Neuron (in vitro differentiated cells): ENCODE data around the gene SH3RF2.

Experiments
- H2AFZ ChIP-seq: one replicate; pipeline ENCODE4 v1.6.1; 2013; ENCODE audit warnings: low read depth, mild to moderate bottlenecking, inconsistent platforms, low read length, moderate library complexity
- H3K27me3 ChIP-seq: one replicate; pipeline ENCODE4 v1.6.1; 2013; ENCODE audit warnings: low read length; ENCODE audit not compliant: insufficient read depth
- H3K36me3 ChIP-seq: one replicate; pipeline ENCODE4 v1.6.1; 2013; ENCODE audit warnings: low read length; ENCODE audit not compliant: insufficient read depth
- H3K4me1 ChIP-seq: one replicate; pipeline ENCODE4 v1.6.1; 2013; ENCODE audit warnings: low read length; ENCODE audit not compliant: insufficient read depth
- H3K4me3 ChIP-seq: 2 replicates; pipeline ENCODE4 v1.5.1; 2013; ENCODE audit warnings: mild to moderate bottlenecking, low read length, moderate library complexity
- H3K9me3 ChIP-seq: one replicate; pipeline ENCODE4 v1.6.1; 2013; ENCODE audit warnings: low read length

The SH3RF2 gene

DNA sequence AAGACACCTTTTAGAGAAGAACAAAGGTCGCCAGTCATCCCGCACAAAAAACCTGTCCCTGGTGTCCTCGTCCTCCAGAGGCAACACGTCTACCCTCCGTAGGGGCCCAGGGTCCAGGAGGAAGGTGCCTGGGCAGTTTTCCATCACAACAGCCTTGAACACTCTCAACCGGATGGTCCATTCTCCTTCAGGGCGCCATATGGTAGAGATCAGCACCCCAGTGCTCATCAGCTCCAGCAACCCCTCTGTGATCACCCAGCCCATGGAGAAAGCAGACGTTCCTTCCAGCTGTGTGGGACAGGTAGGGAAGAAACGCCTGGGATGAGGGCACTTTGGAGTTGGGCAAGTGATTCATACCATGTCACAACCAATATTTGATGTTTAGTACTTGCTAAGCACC is 77.4 kb downstream of the SH3RF2 start:
- Histone ChIP-seq H3K4me3 (no peak overlapping the region), H3K36me3 (no peaks in the 10 kb centered on the region), H2AFZ (no peak overlapping the region), H3K9me3 (no peaks in the 10 kb centered on the region), H3K4me1 (no peaks in the 10 kb centered on the region), H3K27me3 (no peaks in the 10 kb centered on the region)

DNA sequence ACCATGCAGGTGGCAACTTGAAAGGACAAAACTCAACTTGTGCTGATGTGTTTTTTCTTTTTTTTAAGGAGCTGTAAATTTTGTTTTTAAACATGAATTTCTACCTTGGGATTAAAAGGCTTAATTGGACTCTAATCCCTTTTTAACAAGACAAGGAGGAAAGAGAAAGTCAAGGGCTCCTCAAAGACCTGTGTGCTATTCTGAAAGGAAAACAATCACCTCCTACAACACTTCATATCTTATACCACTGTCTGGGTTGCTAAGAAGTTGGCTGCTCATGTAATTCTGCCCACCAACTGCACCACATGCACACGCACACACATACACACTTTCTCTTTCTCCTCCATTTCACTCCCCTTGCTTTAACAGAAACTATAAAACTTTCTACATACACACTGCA is 78.6 kb downstream of the SH3RF2 start:
- H3K9me3 ChIP-seq, result no peaks in the 10 kb centered on the region
- H3K4me1 ChIP-seq, result no peaks in the 10 kb centered on the region
- H3K27me3 ChIP-seq, result no peaks in the 10 kb centered on the region
- H3K4me3 ChIP-seq, result no peak overlapping the region
- no peak overlapping the region for H2AFZ ChIP-seq
- H3K36me3 ChIP-seq, result no peaks in the 10 kb centered on the region

DNA sequence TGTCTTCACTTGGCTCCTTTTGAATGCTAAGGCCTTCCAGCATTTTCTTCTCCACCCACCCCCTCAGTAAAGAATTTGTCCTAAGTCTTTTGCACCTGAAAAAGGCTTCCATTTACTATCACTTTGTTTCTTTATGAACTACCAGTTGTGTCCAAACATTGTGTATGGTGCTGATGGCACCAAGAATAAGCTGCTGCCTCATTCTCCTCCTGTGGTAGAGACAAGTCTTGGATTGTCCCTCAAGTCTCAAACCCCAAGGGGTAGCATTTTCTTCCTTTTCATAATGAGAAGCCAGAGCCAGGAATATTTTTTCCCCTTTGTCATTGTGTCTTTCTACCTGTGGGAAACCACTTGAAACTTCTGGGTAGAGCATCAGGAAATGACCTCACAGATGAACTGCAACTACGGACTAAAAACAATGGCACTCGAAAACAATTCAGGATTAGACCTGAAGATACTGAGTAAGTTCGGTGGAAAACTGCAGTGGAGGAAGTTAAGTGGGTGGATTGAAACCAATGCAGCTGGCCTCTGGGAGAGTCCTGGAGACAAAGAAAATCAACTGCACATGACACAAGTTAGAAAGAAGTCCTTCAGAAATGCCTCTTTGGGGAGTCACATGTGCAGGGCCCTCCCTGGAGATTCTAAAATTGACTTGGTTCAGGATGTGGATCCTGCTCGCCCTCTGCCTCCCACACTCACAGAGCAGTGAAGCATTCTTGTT is 80.5 kb downstream of the SH3RF2 start:
- no peaks in the 10 kb centered on the region for H3K27me3 ChIP-seq
- no peaks in the 10 kb centered on the region for H3K36me3 ChIP-seq
- H3K9me3 ChIP-seq, result no peaks in the 10 kb centered on the region
- no peak overlapping the region for H3K4me3 ChIP-seq
- no peaks in the 10 kb centered on the region for H3K4me1 ChIP-seq
- H2AFZ ChIP-seq, result no peak overlapping the region

DNA sequence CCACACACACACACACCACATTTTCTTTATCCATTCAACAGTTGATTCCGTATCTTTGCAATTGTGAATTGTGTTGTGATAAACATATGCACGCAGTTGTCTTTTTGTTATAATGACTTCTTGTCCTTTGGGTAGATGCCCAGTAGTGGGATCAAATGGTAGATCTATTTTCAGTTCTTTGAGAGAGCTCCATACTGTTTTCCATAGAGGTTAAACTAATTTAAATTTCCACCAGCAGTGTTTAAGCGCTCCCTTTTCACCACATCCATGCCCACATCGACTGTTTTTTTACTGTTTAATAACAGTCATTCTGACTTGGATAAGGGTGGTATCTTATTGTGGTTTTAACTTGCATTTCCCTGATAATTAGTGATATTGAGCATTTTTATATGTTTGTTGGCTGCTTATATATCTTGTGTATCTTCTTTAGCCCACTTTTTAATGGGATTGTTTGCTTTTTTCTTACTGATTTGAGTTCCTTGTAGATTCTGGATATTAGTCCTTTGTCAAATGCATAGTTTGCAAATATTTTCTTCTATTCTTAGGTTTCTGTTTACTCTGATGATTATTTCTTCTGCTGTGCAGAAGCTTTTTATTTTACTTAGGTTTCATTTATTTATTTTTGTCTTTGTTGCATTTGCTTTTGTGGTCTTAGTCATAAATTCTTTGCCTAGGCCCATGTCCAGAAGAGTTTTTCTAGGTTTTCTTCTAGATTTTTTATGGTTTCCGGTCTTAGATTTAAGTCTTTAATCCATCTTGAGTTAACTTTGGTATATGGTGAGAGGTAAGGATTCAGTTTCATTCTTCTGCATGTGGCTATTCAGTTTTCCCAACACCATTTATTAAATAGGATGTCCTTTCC is 82.4 kb downstream of the SH3RF2 start:
- Histone ChIP-seq H3K4me3 (no peak overlapping the region), H3K4me1 (no peaks in the 10 kb centered on the region), H3K36me3 (no peaks in the 10 kb centered on the region), H3K27me3 (no peaks in the 10 kb centered on the region), H2AFZ (no peak overlapping the region), H3K9me3 (no peaks in the 10 kb centered on the region)

DNA sequence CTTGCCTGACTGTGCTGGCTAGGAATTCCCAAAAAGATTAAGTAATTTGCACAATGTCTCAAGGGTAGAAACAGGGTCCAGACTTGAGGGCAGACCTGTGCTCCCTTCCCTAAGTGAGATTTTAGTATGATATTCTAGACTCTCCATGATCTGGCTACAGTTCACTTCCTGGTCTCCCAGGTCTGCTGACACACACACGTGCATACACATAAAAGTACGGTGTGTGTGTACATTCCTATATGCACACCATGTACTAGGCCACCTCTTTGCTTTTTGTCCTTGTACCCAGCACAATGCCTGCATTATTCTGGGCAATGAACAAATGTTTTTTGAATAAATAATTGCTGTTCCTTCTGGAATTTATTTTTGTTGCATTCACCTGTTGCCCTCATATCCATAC is 83.7 kb downstream of the SH3RF2 start:
- no peak overlapping the region for H3K4me3 ChIP-seq
- H3K9me3 ChIP-seq, result no peaks in the 10 kb centered on the region
- no peaks in the 10 kb centered on the region for H3K4me1 ChIP-seq
- no peak overlapping the region for H2AFZ ChIP-seq
- H3K27me3 ChIP-seq, result no peaks in the 10 kb centered on the region
- no peaks in the 10 kb centered on the region for H3K36me3 ChIP-seq

DNA sequence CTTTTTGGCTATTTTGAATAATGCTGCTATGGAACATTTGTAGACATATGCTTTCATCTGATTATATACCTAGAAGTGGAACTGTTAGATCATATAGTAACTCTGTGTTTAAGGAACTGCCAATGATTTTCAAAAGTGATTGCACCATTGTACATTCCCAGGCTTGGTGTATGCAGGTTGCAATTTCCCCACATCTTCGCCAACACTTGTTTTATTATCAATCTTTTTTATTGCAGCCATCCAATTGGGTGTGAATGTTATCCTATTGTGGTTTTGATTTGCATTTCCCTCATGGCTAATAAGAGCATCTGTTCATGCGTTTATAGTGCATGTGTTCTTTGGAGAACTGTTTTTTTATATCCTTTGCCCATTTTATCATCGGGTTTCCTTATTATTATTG is 87.7 kb downstream of the SH3RF2 start:
- Histone ChIP-seq H3K4me3 (no peak overlapping the region), H3K9me3 (no peaks in the 10 kb centered on the region), H2AFZ (no peak overlapping the region), H3K27me3 (no peaks in the 10 kb centered on the region), H3K4me1 (no peaks in the 10 kb centered on the region), H3K36me3 (no peaks in the 10 kb centered on the region)

DNA sequence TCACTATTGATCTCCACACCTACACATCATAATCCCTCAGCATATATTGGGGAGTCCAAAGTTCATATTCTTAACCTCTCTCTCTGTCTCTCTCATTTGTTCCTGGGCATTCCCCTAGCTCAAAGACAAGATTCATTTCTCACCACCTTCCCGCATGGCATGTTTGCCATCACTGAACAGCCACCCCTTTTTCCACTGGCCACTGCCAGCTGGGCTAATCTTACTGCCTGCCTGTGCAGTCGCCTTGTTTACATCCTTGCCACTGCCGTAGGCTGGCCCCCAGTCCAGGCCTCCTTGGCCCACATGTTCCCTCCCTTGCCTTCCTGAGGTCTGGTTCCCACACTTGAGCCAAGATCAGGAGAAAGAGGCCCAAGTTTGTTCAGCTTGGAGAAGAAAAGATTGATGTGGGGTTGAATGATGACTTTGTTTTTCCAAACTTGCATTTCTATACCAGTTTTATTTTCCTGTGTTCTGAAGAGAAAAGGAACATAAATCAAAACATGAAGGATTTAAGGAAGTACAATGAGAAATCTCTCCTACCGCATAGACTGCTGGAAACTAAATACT is 88.8 kb downstream of the SH3RF2 start:
- no peak overlapping the region for H3K4me3 ChIP-seq

DNA sequence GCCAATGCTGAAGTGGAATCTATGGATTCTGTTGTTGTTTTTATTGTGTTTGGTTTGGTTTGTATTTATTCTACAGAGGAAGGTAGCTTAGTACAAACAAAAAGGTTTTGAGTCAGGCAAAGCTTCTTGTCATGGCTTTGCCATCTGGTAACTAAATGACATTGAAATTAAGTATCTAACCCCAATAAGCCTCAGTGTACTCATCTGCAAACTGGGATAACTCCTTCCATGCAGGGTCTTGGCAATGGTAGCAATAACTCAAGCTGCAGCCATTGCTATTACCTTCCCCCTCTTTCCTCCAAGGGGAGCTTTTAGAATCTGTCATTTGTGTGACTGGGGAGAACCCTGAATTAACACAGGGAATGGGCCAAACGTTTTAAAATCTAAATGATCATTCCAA is 89.3 kb downstream of the SH3RF2 start:
- Histone ChIP-seq H3K9me3 (no peaks in the 10 kb centered on the region), H3K4me1 (no peaks in the 10 kb centered on the region), H3K36me3 (no peaks in the 10 kb centered on the region), H3K4me3 (no peak overlapping the region), H3K27me3 (no peaks in the 10 kb centered on the region), H2AFZ (no peak overlapping the region)

More for the DNA sequence above, 88.8 kb downstream of the SH3RF2 start:
- no peaks in the 10 kb centered on the region for H3K27me3 ChIP-seq
- no peaks in the 10 kb centered on the region for H3K36me3 ChIP-seq
- no peaks in the 10 kb centered on the region for H3K4me1 ChIP-seq
- no peak overlapping the region for H2AFZ ChIP-seq
- no peaks in the 10 kb centered on the region for H3K9me3 ChIP-seq

DNA sequence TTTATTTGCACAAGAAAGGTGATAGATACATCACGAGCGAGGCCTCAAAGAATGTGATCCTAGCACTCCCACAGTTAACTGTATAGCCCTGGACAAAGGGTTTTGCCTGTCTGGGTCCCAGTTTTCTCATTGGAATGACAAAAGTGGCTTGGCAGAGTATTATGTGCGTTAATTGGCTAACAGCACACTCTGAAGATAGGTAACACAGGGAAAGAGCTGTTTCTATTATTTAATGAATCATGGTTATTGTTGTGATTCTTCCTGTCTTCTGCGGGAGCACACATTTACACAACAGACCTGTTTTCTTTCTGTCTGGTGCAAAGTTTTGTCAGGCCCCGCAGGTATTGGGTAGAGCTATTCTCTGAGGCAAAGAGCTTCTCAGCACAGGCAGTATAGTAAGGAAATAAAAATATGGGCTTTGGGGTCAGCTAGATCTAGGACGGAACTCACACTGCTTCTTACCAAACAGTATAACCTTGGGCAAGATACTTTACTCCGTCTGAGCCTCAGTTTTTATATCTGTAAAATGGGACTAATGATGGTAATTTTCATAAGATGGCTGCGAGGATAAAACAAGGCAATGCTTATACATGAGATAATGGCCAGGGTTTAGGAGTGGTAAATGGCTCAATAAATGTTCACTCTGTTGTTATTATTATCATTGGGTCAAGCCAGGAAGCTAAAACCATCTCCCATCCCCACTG is 90.1 kb downstream of the SH3RF2 start:
- no peak overlapping the region for H3K4me3 ChIP-seq
- no peaks in the 10 kb centered on the region for H3K4me1 ChIP-seq

DNA sequence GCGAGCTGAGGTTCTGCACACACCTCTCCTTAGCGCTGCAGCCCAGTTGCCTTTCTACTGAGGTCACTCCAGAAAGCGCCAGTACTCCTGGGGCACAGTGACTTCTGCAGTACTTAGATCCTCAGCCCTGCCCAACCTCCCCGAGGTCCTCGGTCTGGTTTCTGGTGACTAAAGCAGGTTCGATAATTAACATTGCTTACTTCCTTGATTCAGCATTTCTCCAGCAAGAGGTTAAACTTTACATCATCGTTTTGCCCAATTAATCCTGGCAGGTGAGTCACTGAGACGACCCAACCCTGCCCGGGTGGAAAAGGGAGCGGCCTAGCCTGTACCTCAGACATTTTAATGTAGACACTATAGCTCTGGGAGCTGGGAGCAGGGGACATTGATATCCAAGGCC is 91.4 kb downstream of the SH3RF2 start:
- Histone ChIP-seq H3K4me1 (no peaks in the 10 kb centered on the region), H2AFZ (no peak overlapping the region), H3K27me3 (no peaks in the 10 kb centered on the region), H3K36me3 (no peaks in the 10 kb centered on the region), H3K4me3 (no peak overlapping the region), H3K9me3 (no peaks in the 10 kb centered on the region)

More for the DNA sequence above, 90.1 kb downstream of the SH3RF2 start:
- H2AFZ ChIP-seq, result no peak overlapping the region
- H3K27me3 ChIP-seq, result no peaks in the 10 kb centered on the region
- H3K9me3 ChIP-seq, result no peaks in the 10 kb centered on the region
- H3K36me3 ChIP-seq, result no peaks in the 10 kb centered on the region

DNA sequence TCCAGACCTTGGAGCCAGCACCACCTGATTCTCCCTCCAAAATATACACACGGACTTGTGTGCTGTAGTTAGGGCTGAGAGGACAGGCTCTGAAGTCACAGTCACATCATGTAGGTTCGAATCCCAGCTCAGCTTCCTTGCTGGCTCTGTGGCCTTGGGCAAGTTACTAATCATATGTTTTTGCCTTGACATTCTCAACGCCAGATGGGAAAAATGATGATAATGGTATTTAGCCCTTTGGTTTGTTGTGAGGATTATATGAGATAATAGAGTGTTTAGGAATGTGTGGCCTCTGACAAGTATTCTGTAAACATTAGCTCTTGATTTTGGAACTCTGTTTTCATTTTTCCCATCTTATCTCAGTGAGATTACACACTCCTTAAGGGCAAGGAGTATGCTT is 96.5 kb downstream of the SH3RF2 start:
- H3K9me3 ChIP-seq, result no peaks in the 10 kb centered on the region
- no peaks in the 10 kb centered on the region for H3K36me3 ChIP-seq
- no peak overlapping the region for H2AFZ ChIP-seq
- no peak overlapping the region for H3K4me3 ChIP-seq
- no peaks in the 10 kb centered on the region for H3K4me1 ChIP-seq
- H3K27me3 ChIP-seq, result no peaks in the 10 kb centered on the region

DNA sequence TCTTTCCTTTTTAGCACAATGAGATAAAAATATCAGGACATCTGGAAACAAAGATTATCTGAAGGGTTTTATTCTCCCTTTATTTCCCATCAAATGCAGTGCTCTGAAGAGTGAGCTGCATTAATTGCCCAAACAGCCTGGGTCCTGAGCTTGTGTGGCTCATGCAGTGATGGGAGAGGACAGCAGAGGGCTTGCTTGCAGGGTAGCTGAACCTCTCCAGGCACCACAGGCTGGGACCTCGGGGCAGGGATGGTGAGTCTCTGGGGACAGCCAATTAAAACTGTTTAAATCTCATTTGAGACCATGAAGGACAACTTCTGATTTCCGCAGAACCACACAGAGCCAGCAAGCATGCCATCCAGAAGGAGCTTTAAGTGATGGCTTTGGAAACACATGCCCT is 97.7 kb downstream of the SH3RF2 start:
- Histone ChIP-seq H3K4me1 (no peaks in the 10 kb centered on the region), H3K9me3 (no peaks in the 10 kb centered on the region), H3K27me3 (no peaks in the 10 kb centered on the region), H2AFZ (no peak overlapping the region), H3K4me3 (no peak overlapping the region), H3K36me3 (no peaks in the 10 kb centered on the region)

DNA sequence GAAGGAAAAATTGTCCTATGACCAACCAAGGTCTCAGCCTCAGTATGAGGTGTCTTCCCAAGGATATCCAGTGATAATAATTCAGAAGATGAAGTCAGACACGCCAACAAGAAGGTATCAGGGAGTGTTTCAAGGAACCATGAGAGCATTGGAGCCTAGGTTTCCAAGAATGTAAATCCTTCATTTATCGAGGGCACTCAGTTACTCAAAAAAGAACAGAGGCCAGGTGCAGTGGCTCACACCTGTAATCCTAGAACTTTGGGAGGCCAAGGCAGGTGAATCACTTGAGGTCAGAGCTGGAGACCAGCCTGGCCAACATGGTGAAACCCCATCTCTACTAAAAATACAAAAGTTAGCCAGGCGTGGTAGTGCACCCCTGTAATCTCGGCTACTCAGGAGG is 98.2 kb downstream of the SH3RF2 start:
- no peak overlapping the region for H2AFZ ChIP-seq
- no peak overlapping the region for H3K4me3 ChIP-seq
- H3K36me3 ChIP-seq, result no peaks in the 10 kb centered on the region
- H3K4me1 ChIP-seq, result no peaks in the 10 kb centered on the region
- H3K9me3 ChIP-seq, result no peaks in the 10 kb centered on the region
- H3K27me3 ChIP-seq, result no peaks in the 10 kb centered on the region
